H1 (cell line): ENCODE results near the gene CD96. TPM values are rescaled to one million over a fixed set of nuclear protein-coding genes. Genes with fewer than 3 reads are reported as not detected.

ENCODE experiments used
- CTCF ChIA-PET: fragments of 300-600 bp; sonication (Branson Sonifier 250); formaldehyde crosslinking; loops from one replicate; lab custom pipeline; 2021; ENCODE audit not compliant: partially characterized antibody; lab: Charles Lee
- POLR2A ChIA-PET: fragments of 300-600 bp; sonication (Branson Sonifier 250); formaldehyde crosslinking; loops from one replicate; lab custom pipeline; 2021; ENCODE audit warnings: inconsistent platforms; ENCODE audit not compliant: partially characterized antibody; lab: Charles Lee
- DNase-seq, 2 experiments: peaks; one replicate each; pipeline versions ENCODE4 v3.0.0 to v3.0.0-alpha.2; 2010 to 2022; ENCODE audit warnings: low spot score in 2 of 2, low read depth in 1 of 2, mixed read lengths in 1 of 2
- FAIRE-seq: peaks from 2 replicates; lab custom pipeline; 2011; peaks lifted over from hg19 to GRCh38; lab: Jason Lieb, UNC
- H2AFZ ChIP-seq: 2 replicates; pipeline ENCODE4 v1.8.1; 2012; ENCODE audit warnings: low read length, inconsistent platforms
- H2AK5ac ChIP-seq: 2 replicates; pipeline ENCODE4 v1.6.1; 2013; ENCODE audit warnings: low read depth, low read length
- H2BK120ac ChIP-seq: replicated peaks from 2 replicates; pipeline ENCODE3; 2013; ENCODE audit warnings: low read depth, low read length, inconsistent platforms
- H2BK12ac ChIP-seq: 2 replicates; pipeline ENCODE4 v1.6.1; 2013; ENCODE audit warnings: low read depth, low read length
- H2BK15ac ChIP-seq: 2 replicates; pipeline ENCODE4 v1.6.1; 2013; ENCODE audit warnings: low read length
- H2BK20ac ChIP-seq: 2 replicates; pipeline ENCODE4 v1.6.1; 2013; ENCODE audit warnings: low read length
- H2BK5ac ChIP-seq: 2 replicates; pipeline ENCODE4 v1.6.1; 2013; ENCODE audit warnings: low read depth, low read length
- H3K14ac ChIP-seq: 2 replicates; pipeline ENCODE4 v1.6.1; 2013; ENCODE audit warnings: inconsistent platforms; ENCODE audit not compliant: insufficient read length
- H3K18ac ChIP-seq: 2 replicates; pipeline ENCODE4 v1.6.1; 2013; ENCODE audit warnings: low read length; ENCODE audit errors: extremely low read depth
- H3K23ac ChIP-seq: 2 replicates; pipeline ENCODE4 v1.6.1; 2013; ENCODE audit warnings: inconsistent platforms; ENCODE audit not compliant: insufficient read length
- H3K23me2 ChIP-seq: 2 replicates; pipeline ENCODE4 v1.6.1; 2013; ENCODE audit warnings: low read depth, low read length
- H3K27ac ChIP-seq: 2 replicates; pipeline ENCODE4 v1.6.1; 2011; ENCODE audit warnings: low read depth, low read length, inconsistent platforms
- H3K27me3 ChIP-seq, 4 experiments: replicated peaks in 1 of 4; 1 replicate in 1 of 4; 2 replicates in 3 of 4; pipeline versions ENCODE4 v1.6.1 to v1.8.1; 2011 to 2013; ENCODE audit warnings: low read length in 3 of 4, mild to moderate bottlenecking in 3 of 4, inconsistent platforms in 2 of 4, mixed read lengths in 2 of 4, moderate library complexity in 1 of 4; ENCODE audit not compliant: control insufficient read depth in 3 of 4, insufficient read depth in 3 of 4; ENCODE audit errors: extremely low read depth in 1 of 4
- H3K36me3 ChIP-seq, 4 experiments: 2 replicates each; pipeline versions ENCODE4 v1.6.1 to v1.8.1; 2011 to 2013; ENCODE audit warnings: mild to moderate bottlenecking in 4 of 4, low read length in 3 of 4, moderate library complexity in 2 of 4, control low read depth in 1 of 4, inconsistent platforms in 1 of 4; ENCODE audit not compliant: insufficient read depth in 4 of 4, control insufficient read depth in 2 of 4
- H3K4ac ChIP-seq: replicated peaks from 2 replicates; pipeline ENCODE3; 2013; ENCODE audit warnings: low read length, low read depth, mixed read lengths, inconsistent platforms; ENCODE audit not compliant: insufficient read length
- H3K4me1 ChIP-seq, 4 experiments: replicated peaks in 1 of 4; 1 replicate in 1 of 4; 2 replicates in 3 of 4; pipeline versions ENCODE4 v1.6.1 to v1.8.1; 2011 to 2013; ENCODE audit warnings: low read length in 3 of 4, inconsistent platforms in 2 of 4, mixed read lengths in 1 of 4; ENCODE audit not compliant: insufficient read depth in 4 of 4, control insufficient read depth in 3 of 4
- H3K4me2 ChIP-seq, 2 experiments: 2 replicates each; pipeline versions ENCODE4 v1.6.1 to v1.8.1; 2011 to 2013; ENCODE audit warnings: low read depth in 2 of 2, low read length in 2 of 2, control low read depth in 1 of 2, inconsistent platforms in 1 of 2, mild to moderate bottlenecking in 1 of 2; ENCODE audit not compliant: insufficient read depth in 1 of 2
- H3K4me3 ChIP-seq, 4 experiments: fragments of 200-600, 300-600 bp in 1 of 4; sonication (generic), shearing (Covaris generic), sonication (Bioruptor Twin) in 1 of 4; 2 replicates each; pipeline versions ENCODE4 v1.5.1 to v1.8.1; 2011 to 2016; ENCODE audit warnings: low read length in 4 of 4, low read depth in 3 of 4, control low read depth in 2 of 4, inconsistent platforms in 2 of 4, mild to moderate bottlenecking in 2 of 4, mixed read lengths in 1 of 4, moderate library complexity in 1 of 4; ENCODE audit not compliant: insufficient read depth in 2 of 4; ENCODE audit errors: extremely low read depth in 1 of 4
- H3K56ac ChIP-seq: replicated peaks from 2 replicates; pipeline ENCODE3; 2013; ENCODE audit warnings: low read depth, mild to moderate bottlenecking, mixed read lengths, low read length, inconsistent platforms; ENCODE audit not compliant: insufficient read length
- H3K79me1 ChIP-seq: 2 replicates; pipeline ENCODE4 v1.6.1; 2013; ENCODE audit warnings: low read depth, low read length, control low read depth
- H3K79me2 ChIP-seq, 2 experiments: 2 replicates each; pipeline versions ENCODE4 v1.6.1 to v1.8.1; 2012 to 2013; ENCODE audit warnings: low read length in 2 of 2, mild to moderate bottlenecking in 2 of 2, inconsistent platforms in 1 of 2; ENCODE audit not compliant: insufficient read depth in 2 of 2, control insufficient read depth in 1 of 2
- H3K9ac ChIP-seq, 4 experiments: replicated peaks in 1 of 4; 1 replicate in 1 of 4; 2 replicates in 3 of 4; pipeline versions ENCODE4 v1.6.1 to v1.8.1; 2011 to 2013; ENCODE audit warnings: low read depth in 3 of 4, low read length in 3 of 4, control low read depth in 2 of 4, mild to moderate bottlenecking in 2 of 4, moderate library complexity in 2 of 4, inconsistent platforms in 1 of 4; ENCODE audit errors: extremely low read depth in 1 of 4
- H3K9me3 ChIP-seq, 2 experiments: 2 replicates each; pipeline versions ENCODE4 v1.6.1 to v1.8.1; 2012 to 2013; ENCODE audit warnings: mild to moderate bottlenecking in 2 of 2, moderate library complexity in 2 of 2, control low read depth in 1 of 2, inconsistent platforms in 1 of 2, low read depth in 1 of 2, low read length in 1 of 2, mixed read lengths in 1 of 2; ENCODE audit not compliant: insufficient read depth in 2 of 2
- H4K20me1 ChIP-seq, 2 experiments: replicated peaks in 1 of 2; 2 replicates each; pipeline versions ENCODE3 to v1.8.1; 2011 to 2013; ENCODE audit warnings: inconsistent platforms in 2 of 2, low read length in 2 of 2, mild to moderate bottlenecking in 1 of 2; ENCODE audit not compliant: insufficient read depth in 2 of 2, control insufficient read depth in 1 of 2
- H4K5ac ChIP-seq: 2 replicates; pipeline ENCODE4 v1.6.1; 2013; ENCODE audit warnings: low read length, low read depth, mixed read lengths, inconsistent platforms; ENCODE audit not compliant: insufficient read length
- H4K8ac ChIP-seq: 2 replicates; pipeline ENCODE4 v1.8.0; 2013; ENCODE audit warnings: mild to moderate bottlenecking, moderate library complexity, low read length, inconsistent platforms; ENCODE audit not compliant: insufficient read depth; ENCODE audit errors: extremely low read depth
- H4K91ac ChIP-seq: replicated peaks from 2 replicates; pipeline ENCODE3; 2013; ENCODE audit warnings: low read length, mixed read lengths, inconsistent platforms; ENCODE audit not compliant: insufficient read length
- BACH1 ChIP-seq: IDR thresholded peaks from 2 replicates; pipeline ENCODE4 v1.6.1; 2012; ENCODE audit warnings: low read length, improper control_type of control experiment
- CBX5 ChIP-seq: fragments of 300-800, 300-1000 bp; sonication (generic); IDR thresholded peaks from 2 replicates; pipeline ENCODE4 v1.7.1; 2016; ENCODE audit warnings: antibody characterized with exemption, low read length, low read depth
- CHD2 ChIP-seq: IDR thresholded peaks from 2 replicates; pipeline ENCODE4 v1.6.1; 2012; ENCODE audit warnings: low read length, improper control_type of control experiment
- EGR1 ChIP-seq: IDR thresholded peaks from 2 replicates; pipeline ENCODE4 v1.6.1; 2011; ENCODE audit warnings: low read depth, low read length, borderline replicate concordance
- EP300 ChIP-seq, 2 experiments: IDR thresholded peaks; 1 replicate in 1 of 2; 2 replicates in 1 of 2; pipeline ENCODE4 v1.6.1; 2011 to 2012; ENCODE audit warnings: low read depth in 2 of 2, low read length in 2 of 2, mild to moderate bottlenecking in 2 of 2, borderline replicate concordance in 1 of 2, inconsistent platforms in 1 of 2, moderate library complexity in 1 of 2
- RXRA ChIP-seq: IDR thresholded peaks from 2 replicates; pipeline ENCODE4 v1.6.1; 2011; ENCODE audit warnings: low read depth, mild to moderate bottlenecking, low read length, moderate library complexity; ENCODE audit not compliant: insufficient read depth
- SIX5 ChIP-seq: IDR thresholded peaks from 2 replicates; pipeline ENCODE4 v1.6.1; 2011; ENCODE audit warnings: mild to moderate bottlenecking, low read depth, low read length
- polyA plus RNA-seq, 7 experiments: library from polyadenylated mRNA; depleted of rRNA in 3 of 7; stranded (reverse) in 5 of 7; unstranded in 2 of 7; fragments of >200 nt in 5 of 7; fragments of 200-250 nt in 2 of 7; gene quantifications; 1 replicate in 5 of 7; 2 replicates in 1 of 7; 4 replicates in 1 of 7; pipeline versions ENCODE4 v1.2.1 to v1.2.3, GENCODE V29; 2011 to 2013; ENCODE audit warnings: missing spikeins in 2 of 7, mixed read lengths in 2 of 7
- total RNA-seq: library from RNA; stranded (reverse); fragmentation: NEBNext Ultra II Directional; extraction: Animal tissue kit (Norgen Biotek cat#: 25700); gene quantifications from 2 replicates; pipeline ENCODE4 v1.2.1, GENCODE V29; 2021

Gene CD96
- total and polyA plus RNA-seq, 2 of the 8 experiments (the other 6 are each of a cell fraction or from before 2014, with no cell fraction given), result not detected

DNA sequence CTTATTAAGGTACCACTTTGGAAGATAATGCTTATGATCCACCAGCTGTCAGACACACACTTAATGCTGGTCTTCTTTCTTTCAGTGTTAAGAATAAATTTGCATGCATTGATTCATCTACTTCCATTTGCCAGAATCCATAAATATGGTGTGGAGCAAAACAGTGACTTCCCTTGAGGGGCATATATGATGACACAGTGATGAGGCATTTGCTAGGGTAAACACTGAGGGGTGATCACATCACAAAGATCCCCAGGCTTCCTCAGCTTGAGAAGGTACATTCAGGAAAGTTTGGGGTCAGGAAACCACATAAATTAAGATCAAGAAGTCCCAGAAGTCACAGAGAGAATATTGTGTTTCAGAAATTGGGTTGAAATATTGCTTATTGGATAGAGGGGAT, 63.0 kb downstream of the CD96 start:
- H4K20me1 ChIP-seq, result no peaks in the 10 kb centered on the region
- no peaks in the 10 kb centered on the region for H3K4me1 ChIP-seq
- no peak overlapping the region for H4K5ac ChIP-seq
- H3K14ac ChIP-seq, result no peak overlapping the region
- H3K9ac ChIP-seq, result no peak overlapping the region
- H4K91ac ChIP-seq, result no peak overlapping the region
- no peak overlapping the region for H3K23ac ChIP-seq
- FAIRE-seq, result no peak
- no peak overlapping the region for H2BK120ac ChIP-seq
- H2AK5ac ChIP-seq, result no peak overlapping the region
- H3K23me2 ChIP-seq, result no peaks in the 10 kb centered on the region
- H2BK15ac ChIP-seq, result no peak overlapping the region
- H3K27ac ChIP-seq, result no peak overlapping the region
- no peak for DNase-seq
- H3K36me3 ChIP-seq, result no peaks in the 10 kb centered on the region
- H3K18ac ChIP-seq, result no peak overlapping the region
- H3K4ac ChIP-seq, result no peak overlapping the region
- TF ChIP-seq CHD2 (no peak), EP300 (IDR thresholded peaks at IDR 0.05; ENCODE audit: borderline replicate concordance in 1 of 2, low read depth in 2 of 2, low read length in 2 of 2) (no peak), RXRA (no peak), BACH1 (no peak), EGR1 (no peak), CBX5 (no peak), SIX5 (no peak)
- TF ChIP-seq, all 59 proteins: peak for 0
- Histone ChIP-seq H3K56ac (no peak overlapping the region), H2BK20ac (no peak overlapping the region), H2BK12ac (no peak overlapping the region), H3K27me3 (no peaks in the 10 kb centered on the region), H3K79me2 (no peaks in the 10 kb centered on the region), H3K9me3 (no peaks in the 10 kb centered on the region), H2BK5ac (no peak overlapping the region), H3K79me1 (no peaks in the 10 kb centered on the region), H3K4me2 (no peak overlapping the region), H4K8ac (no peak overlapping the region), H3K4me3 (no peak overlapping the region), H2AFZ (no peak overlapping the region)
- ChIA-PET CTCF (no interaction called here), POLR2A (no interaction called here)
